Bronchial smooth muscle cell (primary cell): ENCODE data around the gene LPAR3. TPM values are rescaled to one million over a fixed set of nuclear protein-coding genes. Genes with fewer than 3 reads are reported as not detected.

Experiments
- total RNA-seq: library from RNA; depleted of rRNA; stranded (reverse); fragments of >200 nt; gene quantifications from 2 replicates; pipeline ENCODE4 v1.2.1, GENCODE V29; 2014

Gene LPAR3, protein sequence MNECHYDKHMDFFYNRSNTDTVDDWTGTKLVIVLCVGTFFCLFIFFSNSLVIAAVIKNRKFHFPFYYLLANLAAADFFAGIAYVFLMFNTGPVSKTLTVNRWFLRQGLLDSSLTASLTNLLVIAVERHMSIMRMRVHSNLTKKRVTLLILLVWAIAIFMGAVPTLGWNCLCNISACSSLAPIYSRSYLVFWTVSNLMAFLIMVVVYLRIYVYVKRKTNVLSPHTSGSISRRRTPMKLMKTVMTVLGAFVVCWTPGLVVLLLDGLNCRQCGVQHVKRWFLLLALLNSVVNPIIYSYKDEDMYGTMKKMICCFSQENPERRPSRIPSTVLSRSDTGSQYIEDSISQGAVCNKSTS
- 16.5 and 21.6 TPM in 2 replicates for total RNA-seq

DNA sequence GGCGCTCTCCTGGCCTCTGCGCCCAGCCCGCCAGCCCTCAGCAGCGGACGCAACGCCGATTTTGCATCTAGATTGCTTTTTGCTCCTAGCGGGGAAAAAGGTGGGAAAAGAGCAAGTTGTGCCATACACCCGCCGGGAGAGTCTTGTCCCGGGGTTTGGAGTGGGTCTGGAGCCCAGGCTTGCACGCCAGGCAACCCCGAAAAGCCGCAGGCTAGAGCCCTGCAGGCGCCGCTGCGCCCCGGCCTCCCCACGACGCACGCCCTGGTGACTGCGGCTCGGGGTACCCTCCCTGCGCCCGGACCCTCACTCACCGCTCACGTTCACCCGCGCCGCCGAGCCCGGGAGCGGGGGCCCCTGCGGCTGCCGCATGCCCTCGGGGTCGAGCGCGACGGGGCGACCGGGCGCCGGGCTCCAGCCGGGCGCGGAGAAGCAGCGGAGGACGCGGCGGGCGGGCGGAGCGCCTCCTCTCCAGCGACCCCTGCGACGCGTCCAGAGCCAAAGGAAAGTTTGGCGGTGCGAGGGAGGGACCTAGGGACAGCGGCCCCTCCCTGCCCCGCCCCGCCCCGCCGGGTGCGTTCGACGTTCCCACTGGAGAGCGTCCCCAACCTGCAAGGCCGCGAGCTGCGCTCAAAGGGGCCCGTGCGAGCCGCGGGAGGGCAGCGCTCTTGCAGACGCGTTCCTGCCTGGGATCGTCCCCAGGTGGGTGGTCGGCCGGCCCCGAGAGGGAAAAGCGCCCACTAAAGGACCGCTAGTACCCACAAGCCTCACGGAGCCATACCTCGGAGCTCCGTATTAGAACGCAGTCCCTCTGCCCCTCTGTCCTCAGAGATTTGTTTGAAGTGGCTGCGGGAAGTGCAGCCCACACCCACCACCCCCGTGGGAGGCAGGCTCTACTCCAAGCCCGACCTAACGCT lies at the start of gene LPAR3:
TSS of gene LPAR3 (minus strand) at position 502 of the 914 bp plus-strand sequence. CDS start 27,086 bp downstream, outside the sequence.

Other genes starting within 250 kb of the LPAR3 start
- gene SSX2IP, start 202.7 kb downstream of the LPAR3 start, total RNA-seq: 14.0 and 76.9 TPM in 2 replicates
- 0.26 and 3.0 TPM in 2 replicates for gene MCOLN2, start 103.9 kb upstream of the LPAR3 start, total RNA-seq
- 0.43 and 6.9 TPM in 2 replicates for gene MCOLN3, start 155.3 kb upstream of the LPAR3 start, total RNA-seq